CD4-positive, alpha-beta T cell (primary cell): Measurements from ENCODE around the gene ARL15. TPM values are rescaled to one million over a fixed set of nuclear protein-coding genes. Genes with fewer than 3 reads are reported as not detected.

Experiments
- ATAC-seq: fragments of 200-7000 bp; cut with Tn5 transposase; one replicate; pipeline ENCODE4 v1.10.0; 2022; ENCODE audit warnings: mild to moderate bottlenecking; ENCODE audit not compliant: poor library complexity
- CTCF ChIA-PET: fragments of 350-600 bp; sonication (Branson Sonifier 250); formaldehyde crosslinking; loops from one replicate; lab custom pipeline; 2021; ENCODE audit warnings: antibody characterized with exemption, inconsistent platforms; lab: Charles Lee
- POLR2A ChIA-PET: fragments of 350-600 bp; sonication (Branson Sonifier 250); formaldehyde crosslinking; loops from one replicate; lab custom pipeline; 2021; ENCODE audit warnings: antibody characterized with exemption, inconsistent platforms; lab: Charles Lee
- DNase-seq, 14 experiments: peaks; one replicate each; pipeline ENCODE4 v3.0.0-alpha.2; 2013 to 2020; ENCODE audit warnings: mixed read lengths in 2 of 14
- H3K27ac ChIP-seq, 2 donors: one replicate each; pipeline versions ENCODE4 v1.5.1 to v1.7.0; 2013; ENCODE audit warnings: low read length in 2 of 2, low read depth in 1 of 2, mild to moderate bottlenecking in 1 of 2
- H3K27me3 ChIP-seq, 2 experiments: 1 replicate in 1 of 2; 2 replicates in 1 of 2; pipeline versions ENCODE4 v1.6.1 to v1.7.0; 2013; ENCODE audit warnings: low read length in 2 of 2, control low read depth in 1 of 2, mild to moderate bottlenecking in 1 of 2, moderate library complexity in 1 of 2; ENCODE audit not compliant: insufficient read depth in 2 of 2, control insufficient read depth in 1 of 2
- H3K36me3 ChIP-seq: one replicate; pipeline ENCODE4 v1.6.1; 2013; ENCODE audit warnings: low read length, control low read depth; ENCODE audit not compliant: insufficient read depth
- H3K4me1 ChIP-seq: one replicate; pipeline ENCODE4 v1.6.1; 2013; ENCODE audit warnings: low read length, control low read depth; ENCODE audit not compliant: insufficient read depth
- H3K4me3 ChIP-seq: one replicate; pipeline ENCODE4 v1.5.1; 2013; ENCODE audit warnings: mild to moderate bottlenecking, low read length, moderate library complexity
- H3K9me3 ChIP-seq, 2 experiments: 1 replicate in 1 of 2; 2 replicates in 1 of 2; pipeline versions ENCODE4 v1.6.1 to v1.7.0; 2013; ENCODE audit warnings: low read length in 2 of 2, mild to moderate bottlenecking in 2 of 2, control low read depth in 1 of 2, moderate library complexity in 1 of 2; ENCODE audit not compliant: control insufficient read depth in 1 of 2, insufficient read depth in 1 of 2
- H3K27ac Mint-ChIP-seq: one replicate; pipeline ENCODE4 v1.8.0; 2020; ENCODE audit warnings: mixed read lengths
- H3K27me3 Mint-ChIP-seq: one replicate; pipeline ENCODE4 v1.8.0; 2021; ENCODE audit warnings: mixed read lengths
- H3K36me3 Mint-ChIP-seq: one replicate; pipeline ENCODE4 v1.8.0; 2021; ENCODE audit warnings: low read depth, mixed read lengths
- H3K4me1 Mint-ChIP-seq: one replicate; pipeline ENCODE4 v1.8.0; 2021; ENCODE audit warnings: low read depth, mixed read lengths
- H3K4me3 Mint-ChIP-seq: one replicate; pipeline ENCODE4 v1.8.0; 2020; ENCODE audit warnings: mild to moderate bottlenecking, mixed read lengths
- H3K9me3 Mint-ChIP-seq: one replicate; pipeline ENCODE4 v1.8.0; 2020; ENCODE audit warnings: mixed read lengths
- CTCF ChIP-seq: fragments of 200-600 bp; IDR thresholded peaks from one replicate; pipeline ENCODE4 v1.8.0; 2022; ENCODE audit warnings: antibody characterized with exemption, mild to moderate bottlenecking
- intact Hi-C, 2 experiments: fragments of 100-400 bp; cut with DNase I in 1 of 2; cut with micrococcal nuclease in 1 of 2; formaldehyde crosslinking; loops; one replicate each; pipeline versions ENCODE4 v1.15.1 to v1.9.0; 2023 to 2025; cut with DNase I, micrococcal nuclease
- total RNA-seq, 174 experiments: library from RNA in 2 of 174; stranded (reverse) in 2 of 174; gene quantifications; one replicate each; pipeline ENCODE4 v1.2.3 and lab custom pipeline; 2021 to 2026

ARL15 gene
- total RNA-seq, 2 experiments from 2014 or later: 9.1 to 10.6 TPM

- Histone ChIP-seq H3K4me1 (no peaks in the 10 kb centered on the region), H3K27ac (no peak overlapping the region), H3K9me3 (no peaks in the 10 kb centered on the region), H3K27me3 (no peaks in the 10 kb centered on the region), H3K4me3 (no peak overlapping the region), H3K36me3 (peaks cover 4% of the 10 kb centered on the region)
- no peak for ATAC-seq
- Mint-ChIP-seq H3K9me3 (no peaks in the 10 kb centered on the region), H3K27me3 (no peaks in the 10 kb centered on the region), H3K27ac (no peak overlapping the region), H3K4me1 (peaks cover 36% of the 10 kb centered on the region), H3K36me3 (peaks cover 28% of the 10 kb centered on the region), H3K4me3 (no peak overlapping the region)
- intact Hi-C loops: no loop called here
- no peak for TF ChIP-seq CTCF
- ChIA-PET CTCF (no interaction called here), POLR2A (no interaction called here)
- no peak for DNase-seq
Measured at GRCh38 chr5:54276048-54276447, 34.3 kb downstream of the ARL15 start.

- DNase-seq (no peak), ATAC-seq (no peak)
- Mint-ChIP-seq H3K27me3 (no peaks in the 10 kb centered on the region), H3K9me3 (no peaks in the 10 kb centered on the region), H3K36me3 (peaks cover 24% of the 10 kb centered on the region), H3K27ac (no peak overlapping the region), H3K4me3 (no peak overlapping the region), H3K4me1 (peaks cover 36% of the 10 kb centered on the region)
- intact Hi-C loops: no loop called here
- Histone ChIP-seq H3K36me3 (peaks cover 4% of the 10 kb centered on the region), H3K27me3 (no peaks in the 10 kb centered on the region), H3K9me3 (no peaks in the 10 kb centered on the region), H3K4me1 (no peaks in the 10 kb centered on the region), H3K4me3 (no peak overlapping the region), H3K27ac (no peak overlapping the region)
- no peak for TF ChIP-seq CTCF
- POLR2A ChIA-PET: no interaction called here
- CTCF ChIA-PET: no interaction called here
Measured at GRCh38 chr5:54275361-54275760, 35.0 kb downstream of the ARL15 start.

GRCh38 chr5:54274944-54275343, 35.4 kb downstream of the ARL15 start:
- ChIA-PET POLR2A (no interaction called here), CTCF (no interaction called here)
- Mint-ChIP-seq H3K27me3 (no peaks in the 10 kb centered on the region), H3K27ac (no peak overlapping the region), H3K36me3 (peaks cover 20% of the 10 kb centered on the region), H3K9me3 (no peaks in the 10 kb centered on the region), H3K4me3 (no peak overlapping the region), H3K4me1 (peaks cover 36% of the 10 kb centered on the region)
- peaks cover 2% of the 10 kb centered on the region for H3K36me3 ChIP-seq
- H3K27me3 ChIP-seq: no peaks in the 10 kb centered on the region
- no peak overlapping the region for H3K4me3 ChIP-seq
- no peaks in the 10 kb centered on the region for H3K4me1 ChIP-seq
- DNase-seq: no peak
- TF ChIP-seq CTCF: no peak
- ATAC-seq: no peak
- intact Hi-C loops: no loop called here
- no peaks in the 10 kb centered on the region for H3K9me3 ChIP-seq
- H3K27ac ChIP-seq: no peak overlapping the region
